ENCODE results near the gene DPT.

- TF ChIP-seq MAX (IDR thresholded peaks at IDR 0.05; ENCODE audit: low read depth, low read length) (no peak), CTCF (IDR thresholded peaks at IDR 0.05 in 2 of 3, conservative IDR thresholded peaks at IDR 0.05 in 1 of 3; ENCODE audit: control insufficient read depth in 2 of 3, extremely low read depth in 1 of 3, insufficient read depth in 1 of 3, low read depth in 3 of 3, low read length in 3 of 3) (no peak), ZBTB33 (IDR thresholded peaks at IDR 0.05) (no peak), E2F4 (IDR thresholded peaks at IDR 0.05; ENCODE audit: low read depth, low read length) (no peak), RB1 (IDR thresholded peaks at IDR 0.05; ENCODE audit: borderline replicate concordance) (no peak), YY1 (IDR thresholded peaks at IDR 0.05; ENCODE audit: low read depth, low read length) (no peak), BCLAF1 (IDR thresholded peaks at IDR 0.05) (no peak), POLR2A (IDR thresholded peaks at IDR 0.05; ENCODE audit: low read depth, low read length) (no peak), SPI1 (IDR thresholded peaks at IDR 0.05; ENCODE audit: borderline replicate concordance, insufficient read depth, low read depth, low read length) (no peak)
Observed at GRCh38 chr1:168717906-168718891, 10.8 kb downstream of the DPT start.
